K562 (cell line): ENCODE measurements around the gene EPHB1. TPM values are rescaled to one million over a fixed set of nuclear protein-coding genes. Genes with fewer than 3 reads are reported as not detected.

ENCODE experiments used
- ATAC-seq: fragments of 200-7000 bp; cut with Tn5 transposase; 3 replicates; pipeline ENCODE4 v1.9.1; 2020; ENCODE audit warnings: moderate library complexity
- BruUV-seq: library from RNA; stranded (reverse); fragments of 400-500 nt; replicated peaks from 2 replicates; lab custom pipeline; 2021; lab: Mats Ljungman, UMichigan
- CTCF ChIA-PET: fragments of 300-600 bp; formaldehyde crosslinking; extraction: SDS; loops from one replicate; lab custom pipeline; 2021; ENCODE audit warnings: low intra/inter-chr PET ratio; lab: Yijun Ruan, JAX
- POLR2A ChIA-PET: fragments of 300-600, 350-650 bp; sonication (Branson Sonifier 250); formaldehyde crosslinking; extraction: SDS; loops from one replicate; lab custom pipeline; 2021; ENCODE audit warnings: antibody characterized with exemption, inconsistent platforms; lab: Yijun Ruan, JAX
- DNase-seq, 4 experiments: peaks; one replicate each; pipeline versions ENCODE4 v3.0.0 to v3.0.0-alpha.2; 2011 to 2018; ENCODE audit warnings: low spot score in 3 of 4, mixed read lengths in 3 of 4; ENCODE audit errors: extremely low read depth in 1 of 4
- FAIRE-seq: peaks from 2 replicates; lab custom pipeline; 2011; peaks lifted over from hg19 to GRCh38; lab: Jason Lieb, UNC
- H2AFZ ChIP-seq: 2 replicates; pipeline ENCODE4 v1.6.0; 2011; ENCODE audit warnings: low read depth, low read length, control low read depth, inconsistent platforms
- H3K27ac ChIP-seq: fragments of 200-600 bp; 3 replicates; pipeline ENCODE4 v1.8.0; 2011; ENCODE audit warnings: low read depth, mild to moderate bottlenecking, control low read depth, inconsistent platforms, low read length, moderate library complexity, mixed read lengths; ENCODE audit errors: extremely low read depth
- H3K27me3 ChIP-seq, 2 experiments: fragments of 300-600 bp in 1 of 2; 2 replicates in 1 of 2; 3 replicates in 1 of 2; pipeline versions ENCODE4 v1.6.0 to v1.8.0; 2011; ENCODE audit warnings: inconsistent platforms in 2 of 2, low read length in 2 of 2, mild to moderate bottlenecking in 1 of 2, mixed read lengths in 1 of 2, moderate library complexity in 1 of 2; ENCODE audit not compliant: control insufficient read depth in 2 of 2, insufficient read depth in 2 of 2
- H3K36me3 ChIP-seq: fragments of 300-600 bp; 3 replicates; pipeline ENCODE4 v1.8.0; 2011; ENCODE audit warnings: mild to moderate bottlenecking, low read length, inconsistent platforms; ENCODE audit not compliant: control insufficient read depth, insufficient read depth
- H3K4me1 ChIP-seq, 2 experiments: fragments of 200-600 bp in 1 of 2; replicated peaks in 1 of 2; 2 replicates in 1 of 2; 3 replicates in 1 of 2; pipeline versions ENCODE4 v1.5.1 to v1.8.0; 2011; ENCODE audit warnings: inconsistent platforms in 2 of 2, low read length in 2 of 2, mild to moderate bottlenecking in 1 of 2, mixed read lengths in 1 of 2, moderate library complexity in 1 of 2; ENCODE audit not compliant: control insufficient read depth in 2 of 2, insufficient read depth in 2 of 2
- H3K4me2 ChIP-seq: 2 replicates; pipeline ENCODE4 v1.6.1; 2011; ENCODE audit warnings: low read length, control low read depth, inconsistent platforms, mixed read lengths; ENCODE audit not compliant: insufficient read depth
- H3K4me3 ChIP-seq: fragments of 200-600 bp; sonication (generic), shearing (Covaris generic); 2 replicates; pipeline ENCODE4 v1.5.1; 2016; ENCODE audit warnings: control low read depth, inconsistent platforms
- H3K79me2 ChIP-seq: fragments of 200-600 bp; 3 replicates; pipeline ENCODE4 v1.8.0; 2011; ENCODE audit warnings: low read length, inconsistent platforms; ENCODE audit not compliant: control insufficient read depth, insufficient read depth
- H3K9ac ChIP-seq, 2 experiments: 2 replicates each; pipeline versions ENCODE4 v1.6.0 to v1.6.1; 2011; ENCODE audit warnings: low read depth in 2 of 2, low read length in 2 of 2, control low read depth in 1 of 2, inconsistent platforms in 1 of 2, mild to moderate bottlenecking in 1 of 2, mixed read lengths in 1 of 2; ENCODE audit not compliant: insufficient read depth in 1 of 2
- H3K9me1 ChIP-seq: one replicate; pipeline ENCODE4 v1.6.0; 2011; ENCODE audit warnings: inconsistent platforms, mild to moderate bottlenecking, low read length, moderate library complexity; ENCODE audit not compliant: control insufficient read depth, insufficient read depth
- H3K9me3 ChIP-seq: replicated peaks from 2 replicates; pipeline ENCODE4 v1.5.1; 2011; ENCODE audit warnings: low read depth, low read length, inconsistent platforms; ENCODE audit not compliant: control insufficient read depth, insufficient read depth
- H4K20me1 ChIP-seq: replicated peaks from 2 replicates; pipeline ENCODE4 v1.6.1; 2011; ENCODE audit warnings: low read length, inconsistent platforms, mixed read lengths; ENCODE audit not compliant: control insufficient read depth, insufficient read depth
- BACH1 ChIP-seq: fragments of 200-800 bp; sonication (Bioruptor generic); IDR thresholded peaks from 2 replicates; pipeline ENCODE4 v1.6.1; 2016; ENCODE audit warnings: missing genetic modification characterization, missing compliant biosample characterization
- DIDO1 ChIP-seq: fragments of 450-650 bp; IDR thresholded peaks from 2 replicates; pipeline ENCODE4 v1.6.1; 2016; ENCODE audit warnings: low read depth, missing biosample characterization, missing genetic modification characterization
- GATA2 ChIP-seq: sonication (generic); formaldehyde crosslinking; IDR thresholded peaks from 2 replicates; pipeline ENCODE4 v1.4.0; 2020; ENCODE audit warnings: mild to moderate bottlenecking, missing genetic modification reagents
- ILK ChIP-seq: fragments of 450-650 bp; IDR thresholded peaks from 2 replicates; pipeline ENCODE4 v1.6.1; 2016; ENCODE audit warnings: missing genetic modification characterization, low read depth, mild to moderate bottlenecking, missing compliant biosample characterization, moderate library complexity, borderline replicate concordance
- KDM4B ChIP-seq, 2 experiments: fragments of 450-650 bp in 1 of 2; sonication (generic) in 1 of 2; IDR thresholded peaks; 2 replicates each; pipeline ENCODE4 v1.6.1; 2016 to 2017; ENCODE audit warnings: borderline replicate concordance in 2 of 2, antibody characterized with exemption in 1 of 2, low read depth in 1 of 2, mild to moderate bottlenecking in 1 of 2
- MEIS2 ChIP-seq: fragments of 450-650 bp; IDR thresholded peaks from 2 replicates; pipeline ENCODE4 v1.6.1; 2014; ENCODE audit warnings: mild to moderate bottlenecking; ENCODE audit not compliant: partially characterized antibody
- MIER1 ChIP-seq: fragments of 450-650 bp; IDR thresholded peaks from 2 replicates; pipeline ENCODE4 v1.6.1; 2016; ENCODE audit warnings: antibody characterized with exemption, mild to moderate bottlenecking, low read depth
- MTA1 ChIP-seq: fragments of 450-650 bp; IDR thresholded peaks from 2 replicates; pipeline ENCODE4 v1.6.1; 2017; ENCODE audit warnings: borderline replicate concordance
- NFE2 ChIP-seq: IDR thresholded peaks from 2 replicates; pipeline ENCODE4 v1.6.1; 2014; ENCODE audit warnings: antibody characterized with exemption, low read depth
- NUFIP1 ChIP-seq: fragments of 450-650 bp; IDR thresholded peaks from 2 replicates; pipeline ENCODE4 v1.6.1; 2018; ENCODE audit not compliant: partially characterized antibody
- POLR2A ChIP-seq: fragments of 450-650 bp; conservative IDR thresholded peaks from 2 replicates; pipeline ENCODE4 v1.6.1; 2016
- STAG1 ChIP-seq: sonication (generic); formaldehyde crosslinking; IDR thresholded peaks from 2 replicates; pipeline ENCODE4 v1.5.0; 2020; ENCODE audit warnings: missing genetic modification reagents, borderline replicate concordance
- TAL1 ChIP-seq: fragments of 450-650 bp; IDR thresholded peaks from 2 replicates; pipeline ENCODE4 v1.6.1; 2016; ENCODE audit warnings: mild to moderate bottlenecking
- ZNF121 ChIP-seq: sonication (generic); formaldehyde crosslinking; conservative IDR thresholded peaks from 2 replicates; pipeline ENCODE4 v1.8.0; 2022; ENCODE audit warnings: missing genetic modification reagents
- ZNF217 ChIP-seq: sonication (generic); formaldehyde crosslinking; IDR thresholded peaks from 2 replicates; pipeline ENCODE4 v1.8.0; 2022; ENCODE audit warnings: mild to moderate bottlenecking, missing genetic modification reagents
- WGBS: fragments of 100-300 bp; shearing (Covaris generic); methylation state at CpG from one replicate; pipeline ENCODE4 v1.1.6; 2016; ENCODE audit warnings: low coverage, mixed read lengths; ENCODE audit not compliant: insufficient coverage; ENCODE audit errors: missing lambda C conversion rate; 5-methylcytosine and 5-hydroxymethylcytosine counted together
- in situ Hi-C: fragments of 300-500 bp; cut with MboI; formaldehyde crosslinking; loops from 4 replicates; pipeline ENCODE4 v1.15.0; 2018; ENCODE audit warnings: inconsistent platforms, mixed read lengths
- intact Hi-C: fragments of 100-400 bp; cut with micrococcal nuclease; formaldehyde crosslinking; loops from 2 replicates; pipeline ENCODE4 v1.14.2; 2022
- polyA plus RNA-seq, 8 experiments: library from polyadenylated mRNA; depleted of rRNA in 4 of 8; stranded (reverse) in 5 of 8; unstranded in 3 of 8; fragments of >200 nt; fragmentation: Nextera tagmentation in 2 of 8; fragmentation: Illumina TruSeq in 1 of 8; extraction: Ambion mirVana in 2 of 8; extraction: Trizol in 1 of 8; gene quantifications; 2 replicates each; pipeline versions ENCODE4 v1.2.1 to v1.2.3, GENCODE V29; 2011 to 2014; ENCODE audit warnings: inconsistent platforms in 1 of 8, missing spikeins in 1 of 8
- total RNA-seq, 7 experiments: library from RNA; depleted of rRNA in 6 of 7; stranded (reverse); fragments of >200 nt in 6 of 7; fragmentation: Illumina TruSeq in 2 of 7; extraction: Trizol in 2 of 7; gene quantifications; 2 replicates each; pipeline versions ENCODE4 v1.2.1 to v1.2.3, GENCODE V29; 2011 to 2021; ENCODE audit warnings: low replicate concordance in 1 of 7
- TF ChIP-seq, protein P1 (sequence below): sonication (generic); formaldehyde crosslinking; IDR thresholded peaks from 2 replicates; pipeline ENCODE4 v1.8.0; 2022; ENCODE audit warnings: missing genetic modification reagents, mild to moderate bottlenecking, borderline replicate concordance
- TF ChIP-seq, protein P2 (sequence below): fragments of 250-450 bp; sonication (Bioruptor Pico); IDR thresholded peaks from 2 replicates; pipeline ENCODE4 v1.5.1; 2021; ENCODE audit warnings: mild to moderate bottlenecking

EPHB1 gene
- total and polyA plus RNA-seq, 9 of the 15 experiments (the other 6 are each of a cell fraction or from before 2014, with no cell fraction given): 0.29 TPM; not detected in 8

DNA sequence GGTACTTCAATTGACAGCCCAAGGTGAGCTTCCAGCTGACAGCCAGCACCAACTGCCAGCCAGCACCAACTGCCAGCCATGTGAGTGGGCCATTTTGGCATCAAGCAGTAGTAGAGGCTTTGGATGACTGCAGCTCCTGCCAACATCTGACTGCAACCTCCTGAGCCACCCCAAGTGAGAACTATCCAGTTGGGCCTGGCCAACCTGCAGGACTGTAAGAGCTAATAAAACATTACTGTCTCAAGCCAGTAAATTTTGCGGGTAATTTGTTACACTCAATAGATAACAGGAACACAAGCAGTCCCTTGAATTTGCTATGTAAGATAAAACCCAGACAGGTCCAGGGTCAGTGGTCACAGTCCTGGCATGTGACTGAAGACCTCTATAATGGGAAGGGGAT, 29.7 kb downstream of the EPHB1 start (continued):
- TF ChIP-seq BACH1 (tag): no peak
- TF ChIP-seq KDM4B (IDR thresholded peaks at IDR 0.05; ENCODE audit: borderline replicate concordance in 2 of 2, low read depth in 1 of 2): no peak
- TF ChIP-seq, all 486 proteins: peak for 0

DNA sequence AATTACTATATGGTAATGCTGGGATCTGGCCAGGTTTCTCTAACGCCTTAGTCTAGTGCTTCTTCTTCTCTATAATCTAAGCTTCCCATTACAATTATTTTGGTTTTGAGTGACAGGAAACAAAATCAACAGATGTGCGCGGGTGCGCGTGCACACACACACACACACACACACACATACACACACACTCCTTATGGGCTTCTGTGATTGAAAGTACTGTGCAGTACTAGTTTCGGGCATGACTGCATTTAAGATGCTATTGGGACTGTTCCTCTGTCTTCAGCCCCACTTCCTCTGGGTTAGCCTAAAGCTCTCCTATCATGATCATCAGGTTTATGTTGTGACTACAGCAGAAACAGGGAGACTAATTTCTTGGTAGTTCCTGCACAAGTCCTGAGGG, 32.2 kb downstream of the EPHB1 start:
- ChIA-PET CTCF (no interaction called here), POLR2A (no interaction called here)
- no peak overlapping the region for H3K4me3 ChIP-seq
- no peak overlapping the region for H2AFZ ChIP-seq
- no peak for FAIRE-seq
- H4K20me1 ChIP-seq: no peaks in the 10 kb centered on the region
- no peak for DNase-seq
- in situ Hi-C loops (no loop called here), intact Hi-C loops (no loop called here)
- H3K79me2 ChIP-seq: no peaks in the 10 kb centered on the region
- TF ChIP-seq TAL1: no peak
- no peak for TF ChIP-seq POLR2A
- TF ChIP-seq, protein P1, sequence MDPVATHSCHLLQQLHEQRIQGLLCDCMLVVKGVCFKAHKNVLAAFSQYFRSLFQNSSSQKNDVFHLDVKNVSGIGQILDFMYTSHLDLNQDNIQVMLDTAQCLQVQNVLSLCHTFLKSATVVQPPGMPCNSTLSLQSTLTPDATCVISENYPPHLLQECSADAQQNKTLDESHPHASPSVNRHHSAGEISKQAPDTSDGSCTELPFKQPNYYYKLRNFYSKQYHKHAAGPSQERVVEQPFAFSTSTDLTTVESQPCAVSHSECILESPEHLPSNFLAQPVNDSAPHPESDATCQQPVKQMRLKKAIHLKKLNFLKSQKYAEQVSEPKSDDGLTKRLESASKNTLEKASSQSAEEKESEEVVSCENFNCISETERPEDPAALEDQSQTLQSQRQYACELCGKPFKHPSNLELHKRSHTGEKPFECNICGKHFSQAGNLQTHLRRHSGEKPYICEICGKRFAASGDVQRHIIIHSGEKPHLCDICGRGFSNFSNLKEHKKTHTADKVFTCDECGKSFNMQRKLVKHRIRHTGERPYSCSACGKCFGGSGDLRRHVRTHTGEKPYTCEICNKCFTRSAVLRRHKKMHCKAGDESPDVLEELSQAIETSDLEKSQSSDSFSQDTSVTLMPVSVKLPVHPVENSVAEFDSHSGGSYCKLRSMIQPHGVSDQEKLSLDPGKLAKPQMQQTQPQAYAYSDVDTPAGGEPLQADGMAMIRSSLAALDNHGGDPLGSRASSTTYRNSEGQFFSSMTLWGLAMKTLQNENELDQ (CRISPR knock-in tag): no peak
- no peak for TF ChIP-seq GATA2 (CRISPR knock-in tag)
- TF ChIP-seq DIDO1 (tag): no peak
- no peak for TF ChIP-seq MEIS2
- TF ChIP-seq NUFIP1: no peak
- TF ChIP-seq ZNF217 (CRISPR knock-in tag): no peak
- no peak for TF ChIP-seq MIER1
- no peak for TF ChIP-seq STAG1 (CRISPR knock-in tag)
- TF ChIP-seq, protein P2, sequence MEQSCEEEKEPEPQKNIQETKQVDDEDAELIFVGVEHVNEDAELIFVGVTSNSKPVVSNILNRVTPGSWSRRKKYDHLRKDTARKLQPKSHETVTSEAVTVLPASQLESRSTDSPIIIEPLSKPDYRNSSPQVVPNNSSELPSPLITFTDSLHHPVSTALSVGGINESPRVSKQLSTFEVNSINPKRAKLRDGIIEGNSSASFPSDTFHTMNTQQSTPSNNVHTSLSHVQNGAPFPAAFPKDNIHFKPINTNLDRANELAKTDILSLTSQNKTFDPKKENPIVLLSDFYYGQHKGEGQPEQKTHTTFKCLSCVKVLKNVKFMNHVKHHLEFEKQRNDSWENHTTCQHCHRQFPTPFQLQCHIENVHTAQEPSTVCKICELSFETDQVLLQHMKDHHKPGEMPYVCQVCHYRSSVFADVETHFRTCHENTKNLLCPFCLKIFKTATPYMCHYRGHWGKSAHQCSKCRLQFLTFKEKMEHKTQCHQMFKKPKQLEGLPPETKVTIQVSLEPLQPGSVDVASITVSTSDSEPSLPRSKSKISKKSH (CRISPR knock-in tag): no peak
- TF ChIP-seq NFE2: no peak
- no peak for TF ChIP-seq ZNF121 (CRISPR knock-in tag)
- no peak for TF ChIP-seq ILK
- TF ChIP-seq MTA1: no peak
- H3K4me2 ChIP-seq: no peak overlapping the region
- H3K9ac ChIP-seq: no peak overlapping the region
- 0% methylated on average over 2 of the region's 6 CpGs for WGBS
- no peaks in the 10 kb centered on the region for H3K4me1 ChIP-seq
- ATAC-seq: no peak
- no peak overlapping the region for H3K27ac ChIP-seq
- H3K9me1 ChIP-seq: no peaks in the 10 kb centered on the region
- BruUV-seq: no TSS peak
- H3K36me3 ChIP-seq: no peaks in the 10 kb centered on the region
- no peaks in the 10 kb centered on the region for H3K27me3 ChIP-seq
- no peaks in the 10 kb centered on the region for H3K9me3 ChIP-seq
